GM12878 (cell line): ENCODE results near the gene MSL3. TPM values are rescaled to one million over a fixed set of nuclear protein-coding genes. Genes with fewer than 3 reads are reported as not detected.
A peak's percentile ranks its signal among the peaks of the same experiment; 100 is the strongest.

ENCODE experiments used
- CHD2 ChIP-seq: IDR thresholded peaks from 2 replicates; pipeline ENCODE4 v1.6.1; 2011; ENCODE audit warnings: low read depth, low read length, improper control_type of control experiment, borderline replicate concordance
- DPF2 ChIP-seq: fragments of 450-650 bp; IDR thresholded peaks from 2 replicates; pipeline ENCODE4 v1.6.1; 2017; ENCODE audit warnings: mild to moderate bottlenecking
- EGR1 ChIP-seq, 2 experiments: IDR thresholded peaks; 1 replicate in 1 of 2; 2 replicates in 1 of 2; pipeline ENCODE4 v1.6.1; 2011 to 2012; ENCODE audit warnings: low read depth in 2 of 2, low read length in 2 of 2, borderline replicate concordance in 1 of 2, mild to moderate bottlenecking in 1 of 2, moderate library complexity in 1 of 2
- EP300 ChIP-seq, 2 experiments: fragments of 150-350 bp in 1 of 2; IDR thresholded peaks; 2 replicates each; pipeline ENCODE4 v1.6.1; 2011 to 2012; ENCODE audit warnings: low read depth in 2 of 2, low read length in 2 of 2, borderline replicate concordance in 1 of 2, improper control_type of control experiment in 1 of 2, inconsistent platforms in 1 of 2; ENCODE audit not compliant: control insufficient read depth in 1 of 2
- NBN ChIP-seq: fragments of 450-650 bp; IDR thresholded peaks from 2 replicates; pipeline ENCODE4 v1.6.1; 2016
- NR2F1 ChIP-seq: fragments of 450-650 bp; conservative IDR thresholded peaks from 2 replicates; pipeline ENCODE4 v1.6.1; 2017; ENCODE audit warnings: mild to moderate bottlenecking
- SMC3 ChIP-seq: IDR thresholded peaks from 2 replicates; pipeline ENCODE4 v1.6.1; 2011; ENCODE audit warnings: low read length, improper control_type of control experiment, borderline replicate concordance
- TBL1XR1 ChIP-seq: IDR thresholded peaks from 2 replicates; pipeline ENCODE4 v1.6.1; 2012; ENCODE audit warnings: low read depth, low read length, improper control_type of control experiment
- polyA plus RNA-seq, 11 experiments: library from polyadenylated mRNA; depleted of rRNA in 4 of 11; unstranded in 6 of 11; stranded (reverse) in 5 of 11; fragments of >200 nt; fragmentation: Nextera tagmentation in 4 of 11; fragmentation: Illumina TruSeq in 1 of 11; extraction: Ambion mirVana in 4 of 11; extraction: Trizol in 1 of 11; gene quantifications; 1 replicate in 1 of 11; 2 replicates in 10 of 11; pipeline versions ENCODE4 v1.2.1 to v1.2.3, GENCODE V29; 2011 to 2016; ENCODE audit warnings: inconsistent platforms in 2 of 11, missing spikeins in 2 of 11, low read depth in 1 of 11
- total RNA-seq, 4 experiments: library from RNA; depleted of rRNA in 3 of 4; stranded (reverse); fragments of >200 nt in 3 of 4; fragmentation: Illumina TruSeq in 1 of 4; extraction: Trizol in 1 of 4; gene quantifications; 2 replicates each; pipeline versions ENCODE4 v1.2.1 to v1.2.3, GENCODE V29; 2013 to 2021
- TF ChIP-seq, protein P1 (sequence below): fragments of 150-350 bp; IDR thresholded peaks from 2 replicates; pipeline ENCODE4 v1.6.1; 2016; ENCODE audit warnings: low read depth, low read length
- TF ChIP-seq, protein P2 (sequence below): IDR thresholded peaks from 2 replicates; pipeline ENCODE4 v1.6.1; 2012; ENCODE audit warnings: low read length, inconsistent platforms
- TF ChIP-seq, protein P3 (sequence below): fragments of 450-650 bp; IDR thresholded peaks from 2 replicates; pipeline ENCODE4 v1.6.1; 2017; ENCODE audit warnings: mild to moderate bottlenecking
- TF ChIP-seq, protein P4 (sequence below): IDR thresholded peaks from 2 replicates; pipeline ENCODE4 v1.6.1; 2011; ENCODE audit warnings: borderline replicate concordance, low read depth, mild to moderate bottlenecking, moderate library complexity, mixed read lengths, low read length; ENCODE audit not compliant: insufficient read depth; ENCODE audit errors: extremely low read length
- TF ChIP-seq, protein P5 (sequence below): fragments of 450-650 bp; IDR thresholded peaks from 2 replicates; pipeline ENCODE4 v1.6.1; 2017; ENCODE audit warnings: antibody characterized with exemption, mild to moderate bottlenecking, moderate library complexity
- TF ChIP-seq, protein P6 (sequence below): fragments of 450-650 bp; IDR thresholded peaks from 2 replicates; pipeline ENCODE4 v1.6.1; 2017; ENCODE audit warnings: borderline replicate concordance

MSL3 gene
- total and polyA plus RNA-seq, 10 of the 15 experiments (the other 5 are each of a cell fraction or from before 2014, with no cell fraction given) = 28.4 to 438 (median 40.7) TPM

DNA sequence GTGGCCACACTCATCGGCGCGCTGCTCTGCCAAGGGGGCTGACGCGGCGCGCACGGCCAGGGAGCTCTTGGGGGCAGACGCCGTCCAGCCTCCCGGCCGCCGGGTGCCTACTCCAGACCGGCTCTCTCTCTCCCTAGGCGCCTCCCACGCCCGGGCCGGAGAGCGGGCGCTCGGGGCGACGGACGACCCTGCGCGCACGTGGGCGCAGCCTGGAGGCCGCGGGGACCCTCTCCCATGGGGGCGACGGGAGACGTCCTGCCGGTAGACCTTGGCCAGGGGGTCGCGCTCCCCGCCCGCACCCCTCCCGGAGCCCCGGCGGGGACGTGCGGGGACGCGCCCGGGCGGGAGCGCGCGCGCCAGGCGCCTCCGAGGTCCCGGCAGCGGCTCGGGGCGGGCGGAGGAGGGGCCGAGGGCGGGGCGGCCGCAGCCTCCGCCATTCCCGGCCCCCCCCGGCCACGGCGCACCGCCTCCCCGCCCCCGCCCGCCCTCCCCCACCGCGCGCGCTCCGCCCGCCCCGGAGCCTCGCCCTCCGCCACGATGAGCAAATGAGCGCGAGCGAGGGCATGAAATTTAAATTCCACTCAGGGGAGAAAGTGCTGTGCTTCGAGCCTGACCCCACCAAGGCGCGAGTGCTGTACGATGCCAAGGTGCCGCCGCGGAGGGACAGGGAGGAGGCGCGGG lies at the start of gene MSL3 (continued):
- TF ChIP-seq, protein P1, sequence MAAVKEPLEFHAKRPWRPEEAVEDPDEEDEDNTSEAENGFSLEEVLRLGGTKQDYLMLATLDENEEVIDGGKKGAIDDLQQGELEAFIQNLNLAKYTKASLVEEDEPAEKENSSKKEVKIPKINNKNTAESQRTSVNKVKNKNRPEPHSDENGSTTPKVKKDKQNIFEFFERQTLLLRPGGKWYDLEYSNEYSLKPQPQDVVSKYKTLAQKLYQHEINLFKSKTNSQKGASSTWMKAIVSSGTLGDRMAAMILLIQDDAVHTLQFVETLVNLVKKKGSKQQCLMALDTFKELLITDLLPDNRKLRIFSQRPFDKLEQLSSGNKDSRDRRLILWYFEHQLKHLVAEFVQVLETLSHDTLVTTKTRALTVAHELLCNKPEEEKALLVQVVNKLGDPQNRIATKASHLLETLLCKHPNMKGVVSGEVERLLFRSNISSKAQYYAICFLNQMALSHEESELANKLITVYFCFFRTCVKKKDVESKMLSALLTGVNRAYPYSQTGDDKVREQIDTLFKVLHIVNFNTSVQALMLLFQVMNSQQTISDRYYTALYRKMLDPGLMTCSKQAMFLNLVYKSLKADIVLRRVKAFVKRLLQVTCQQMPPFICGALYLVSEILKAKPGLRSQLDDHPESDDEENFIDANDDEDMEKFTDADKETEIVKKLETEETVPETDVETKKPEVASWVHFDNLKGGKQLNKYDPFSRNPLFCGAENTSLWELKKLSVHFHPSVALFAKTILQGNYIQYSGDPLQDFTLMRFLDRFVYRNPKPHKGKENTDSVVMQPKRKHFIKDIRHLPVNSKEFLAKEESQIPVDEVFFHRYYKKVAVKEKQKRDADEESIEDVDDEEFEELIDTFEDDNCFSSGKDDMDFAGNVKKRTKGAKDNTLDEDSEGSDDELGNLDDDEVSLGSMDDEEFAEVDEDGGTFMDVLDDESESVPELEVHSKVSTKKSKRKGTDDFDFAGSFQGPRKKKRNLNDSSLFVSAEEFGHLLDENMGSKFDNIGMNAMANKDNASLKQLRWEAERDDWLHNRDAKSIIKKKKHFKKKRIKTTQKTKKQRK = no peak
- 0 out of 2 replicates have a peak, but pooled peaks have one; percentile 30 for TF ChIP-seq DPF2
- TF ChIP-seq CHD2 = no peak
- TF ChIP-seq, protein P2, sequence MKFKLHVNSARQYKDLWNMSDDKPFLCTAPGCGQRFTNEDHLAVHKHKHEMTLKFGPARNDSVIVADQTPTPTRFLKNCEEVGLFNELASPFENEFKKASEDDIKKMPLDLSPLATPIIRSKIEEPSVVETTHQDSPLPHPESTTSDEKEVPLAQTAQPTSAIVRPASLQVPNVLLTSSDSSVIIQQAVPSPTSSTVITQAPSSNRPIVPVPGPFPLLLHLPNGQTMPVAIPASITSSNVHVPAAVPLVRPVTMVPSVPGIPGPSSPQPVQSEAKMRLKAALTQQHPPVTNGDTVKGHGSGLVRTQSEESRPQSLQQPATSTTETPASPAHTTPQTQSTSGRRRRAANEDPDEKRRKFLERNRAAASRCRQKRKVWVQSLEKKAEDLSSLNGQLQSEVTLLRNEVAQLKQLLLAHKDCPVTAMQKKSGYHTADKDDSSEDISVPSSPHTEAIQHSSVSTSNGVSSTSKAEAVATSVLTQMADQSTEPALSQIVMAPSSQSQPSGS = no peak
- no peak for TF ChIP-seq EP300 (IDR thresholded peaks at IDR 0.05; ENCODE audit: borderline replicate concordance in 1 of 2, control insufficient read depth in 1 of 2, low read depth in 2 of 2, low read length in 2 of 2)
- 0 out of 3 replicates have a peak, but pooled peaks of 1 of the 2 experiments have one; percentile 52 for TF ChIP-seq EGR1 (IDR thresholded peaks at IDR 0.05; ENCODE audit: borderline replicate concordance in 1 of 2, low read depth in 2 of 2, low read length in 2 of 2)
- TF ChIP-seq, protein P3, sequence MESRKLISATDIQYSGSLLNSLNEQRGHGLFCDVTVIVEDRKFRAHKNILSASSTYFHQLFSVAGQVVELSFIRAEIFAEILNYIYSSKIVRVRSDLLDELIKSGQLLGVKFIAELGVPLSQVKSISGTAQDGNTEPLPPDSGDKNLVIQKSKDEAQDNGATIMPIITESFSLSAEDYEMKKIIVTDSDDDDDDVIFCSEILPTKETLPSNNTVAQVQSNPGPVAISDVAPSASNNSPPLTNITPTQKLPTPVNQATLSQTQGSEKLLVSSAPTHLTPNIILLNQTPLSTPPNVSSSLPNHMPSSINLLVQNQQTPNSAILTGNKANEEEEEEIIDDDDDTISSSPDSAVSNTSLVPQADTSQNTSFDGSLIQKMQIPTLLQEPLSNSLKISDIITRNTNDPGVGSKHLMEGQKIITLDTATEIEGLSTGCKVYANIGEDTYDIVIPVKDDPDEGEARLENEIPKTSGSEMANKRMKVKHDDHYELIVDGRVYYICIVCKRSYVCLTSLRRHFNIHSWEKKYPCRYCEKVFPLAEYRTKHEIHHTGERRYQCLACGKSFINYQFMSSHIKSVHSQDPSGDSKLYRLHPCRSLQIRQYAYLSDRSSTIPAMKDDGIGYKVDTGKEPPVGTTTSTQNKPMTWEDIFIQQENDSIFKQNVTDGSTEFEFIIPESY = no peak
- TF ChIP-seq, protein P4, sequence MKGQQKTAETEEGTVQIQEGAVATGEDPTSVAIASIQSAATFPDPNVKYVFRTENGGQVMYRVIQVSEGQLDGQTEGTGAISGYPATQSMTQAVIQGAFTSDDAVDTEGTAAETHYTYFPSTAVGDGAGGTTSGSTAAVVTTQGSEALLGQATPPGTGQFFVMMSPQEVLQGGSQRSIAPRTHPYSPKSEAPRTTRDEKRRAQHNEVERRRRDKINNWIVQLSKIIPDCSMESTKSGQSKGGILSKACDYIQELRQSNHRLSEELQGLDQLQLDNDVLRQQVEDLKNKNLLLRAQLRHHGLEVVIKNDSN = peak; percentile 4
- no peak for TF ChIP-seq TBL1XR1
- TF ChIP-seq NBN = 0 out of 2 replicates have a peak, but pooled peaks have one; percentile 3
- no peak for TF ChIP-seq SMC3
- peak; percentile 50; the same call in 1 of the 2 replicates for TF ChIP-seq NR2F1
- TF ChIP-seq, protein P5, sequence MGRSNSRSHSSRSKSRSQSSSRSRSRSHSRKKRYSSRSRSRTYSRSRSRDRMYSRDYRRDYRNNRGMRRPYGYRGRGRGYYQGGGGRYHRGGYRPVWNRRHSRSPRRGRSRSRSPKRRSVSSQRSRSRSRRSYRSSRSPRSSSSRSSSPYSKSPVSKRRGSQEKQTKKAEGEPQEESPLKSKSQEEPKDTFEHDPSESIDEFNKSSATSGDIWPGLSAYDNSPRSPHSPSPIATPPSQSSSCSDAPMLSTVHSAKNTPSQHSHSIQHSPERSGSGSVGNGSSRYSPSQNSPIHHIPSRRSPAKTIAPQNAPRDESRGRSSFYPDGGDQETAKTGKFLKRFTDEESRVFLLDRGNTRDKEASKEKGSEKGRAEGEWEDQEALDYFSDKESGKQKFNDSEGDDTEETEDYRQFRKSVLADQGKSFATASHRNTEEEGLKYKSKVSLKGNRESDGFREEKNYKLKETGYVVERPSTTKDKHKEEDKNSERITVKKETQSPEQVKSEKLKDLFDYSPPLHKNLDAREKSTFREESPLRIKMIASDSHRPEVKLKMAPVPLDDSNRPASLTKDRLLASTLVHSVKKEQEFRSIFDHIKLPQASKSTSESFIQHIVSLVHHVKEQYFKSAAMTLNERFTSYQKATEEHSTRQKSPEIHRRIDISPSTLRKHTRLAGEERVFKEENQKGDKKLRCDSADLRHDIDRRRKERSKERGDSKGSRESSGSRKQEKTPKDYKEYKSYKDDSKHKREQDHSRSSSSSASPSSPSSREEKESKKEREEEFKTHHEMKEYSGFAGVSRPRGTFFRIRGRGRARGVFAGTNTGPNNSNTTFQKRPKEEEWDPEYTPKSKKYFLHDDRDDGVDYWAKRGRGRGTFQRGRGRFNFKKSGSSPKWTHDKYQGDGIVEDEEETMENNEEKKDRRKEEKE = no peak
- TF ChIP-seq, protein P6, sequence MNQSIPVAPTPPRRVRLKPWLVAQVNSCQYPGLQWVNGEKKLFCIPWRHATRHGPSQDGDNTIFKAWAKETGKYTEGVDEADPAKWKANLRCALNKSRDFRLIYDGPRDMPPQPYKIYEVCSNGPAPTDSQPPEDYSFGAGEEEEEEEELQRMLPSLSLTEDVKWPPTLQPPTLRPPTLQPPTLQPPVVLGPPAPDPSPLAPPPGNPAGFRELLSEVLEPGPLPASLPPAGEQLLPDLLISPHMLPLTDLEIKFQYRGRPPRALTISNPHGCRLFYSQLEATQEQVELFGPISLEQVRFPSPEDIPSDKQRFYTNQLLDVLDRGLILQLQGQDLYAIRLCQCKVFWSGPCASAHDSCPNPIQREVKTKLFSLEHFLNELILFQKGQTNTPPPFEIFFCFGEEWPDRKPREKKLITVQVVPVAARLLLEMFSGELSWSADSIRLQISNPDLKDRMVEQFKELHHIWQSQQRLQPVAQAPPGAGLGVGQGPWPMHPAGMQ = no peak
